HepG2 (cell line): ENCODE measurements around the gene MLST8. TPM values are rescaled to one million over a fixed set of nuclear protein-coding genes. Genes with fewer than 3 reads are reported as not detected.

Source experiments
- ATAC-seq: fragments of 200-7000 bp; cut with Tn5 transposase; 3 replicates; pipeline ENCODE4 v1.9.1; 2020; ENCODE audit warnings: mild to moderate bottlenecking, moderate library complexity
- BruUV-seq: library from RNA; stranded (reverse); fragments of 400-500 nt; replicated peaks from 2 replicates; lab custom pipeline; 2021; lab: Mats Ljungman, UMichigan
- CTCF ChIA-PET: fragments of 300-600 bp; formaldehyde crosslinking; extraction: SDS; loops from one replicate; lab custom pipeline; 2021; ENCODE audit warnings: low total read pairs, inconsistent platforms, low intra/inter-chr PET ratio; lab: Yijun Ruan, JAX
- POLR2A ChIA-PET: fragments of 350-600 bp; sonication (Branson Sonifier 250); formaldehyde crosslinking; loops from one replicate; lab custom pipeline; 2020; ENCODE audit warnings: antibody characterized with exemption, inconsistent platforms; lab: Yijun Ruan, JAX
- DNase-seq: peaks from one replicate; pipeline ENCODE4 v3.0.0-alpha.2; 2015; ENCODE audit warnings: low spot score
- FAIRE-seq: peaks from 3 replicates; lab custom pipeline; 2011; peaks lifted over from hg19 to GRCh38; lab: Jason Lieb, UNC
- H2AFZ ChIP-seq: one replicate; pipeline ENCODE4 v1.6.1; 2011; ENCODE audit warnings: low read length, inconsistent platforms
- H3K27ac ChIP-seq: fragments of 300-600 bp; 3 replicates; pipeline ENCODE4 v1.8.0; 2011; ENCODE audit warnings: mixed run types, mild to moderate bottlenecking, mixed read lengths, low read length, inconsistent platforms; ENCODE audit not compliant: insufficient read depth; ENCODE audit errors: extremely low read length
- H3K27me3 ChIP-seq, 2 experiments: fragments of 200-600 bp in 1 of 2; 2 replicates in 1 of 2; 3 replicates in 1 of 2; pipeline versions ENCODE4 v1.6.0 to v1.8.0; 2011; ENCODE audit warnings: low read length in 2 of 2, mild to moderate bottlenecking in 2 of 2, moderate library complexity in 2 of 2, inconsistent platforms in 1 of 2; ENCODE audit not compliant: insufficient read depth in 2 of 2, control insufficient read depth in 1 of 2
- H3K36me3 ChIP-seq, 2 experiments: fragments of 200-600 bp in 1 of 2; replicated peaks in 1 of 2; 2 replicates in 1 of 2; 3 replicates in 1 of 2; pipeline versions ENCODE4 v1.5.1 to v1.8.0; 2011; ENCODE audit warnings: low read length in 2 of 2, inconsistent platforms in 1 of 2; ENCODE audit not compliant: insufficient read depth in 2 of 2, control insufficient read depth in 1 of 2
- H3K4me1 ChIP-seq: 2 replicates; pipeline ENCODE4 v1.5.1; 2012; ENCODE audit warnings: low read length, inconsistent platforms; ENCODE audit not compliant: insufficient read depth
- H3K4me2 ChIP-seq: 2 replicates; pipeline ENCODE4 v1.6.0; 2011; ENCODE audit warnings: low read depth, low read length, inconsistent platforms
- H3K4me3 ChIP-seq, 3 experiments: fragments of 200-600 bp in 1 of 3; sonication (generic), shearing (Covaris generic) in 1 of 3; replicated peaks in 1 of 3; 2 replicates each; pipeline ENCODE4 v1.5.1; 2011 to 2016; ENCODE audit warnings: low read length in 3 of 3, inconsistent platforms in 2 of 3, low read depth in 2 of 3, mild to moderate bottlenecking in 2 of 3, control low read depth in 1 of 3, mixed read lengths in 1 of 3; ENCODE audit not compliant: insufficient read depth in 1 of 3
- H3K79me2 ChIP-seq: one replicate; pipeline ENCODE4 v1.6.1; 2011; ENCODE audit warnings: low read length, inconsistent platforms; ENCODE audit not compliant: insufficient read depth
- H3K9ac ChIP-seq: 2 replicates; pipeline ENCODE4 v1.6.0; 2011; ENCODE audit warnings: mild to moderate bottlenecking, low read depth, low read length, inconsistent platforms; ENCODE audit not compliant: insufficient read depth
- H3K9me3 ChIP-seq: 2 replicates; pipeline ENCODE4 v1.5.1; 2012; ENCODE audit warnings: mild to moderate bottlenecking, low read length
- H4K20me1 ChIP-seq: 2 replicates; pipeline ENCODE4 v1.6.0; 2011; ENCODE audit warnings: inconsistent platforms, mild to moderate bottlenecking, low read length, moderate library complexity; ENCODE audit not compliant: insufficient read depth
- AGO2 ChIP-seq: fragments of 200-400 bp; formaldehyde crosslinking; optimal IDR thresholded peaks from 2 replicates; pipeline ENCODE3; 2017; ENCODE audit warnings: mild to moderate bottlenecking, low read depth, low read length, moderate library complexity
- DMTF1 ChIP-seq: sonication (generic); formaldehyde crosslinking; IDR thresholded peaks from 2 replicates; pipeline ENCODE4 v1.4.0; 2020; ENCODE audit warnings: mild to moderate bottlenecking, missing genetic modification reagents
- FOXA1 ChIP-seq, 2 experiments: fragments of 450-650 bp in 1 of 2; sonication (generic) in 1 of 2; formaldehyde crosslinking in 1 of 2; IDR thresholded peaks; 2 replicates each; pipeline versions ENCODE4 v1.4.0 to v1.6.1; 2016 to 2020; ENCODE audit warnings: missing genetic modification reagents in 1 of 2
- KLF12 ChIP-seq: sonication (generic); formaldehyde crosslinking; IDR thresholded peaks from 2 replicates; pipeline ENCODE4 v1.4.0; 2020; ENCODE audit warnings: missing genetic modification reagents, borderline replicate concordance
- MLLT10 ChIP-seq: sonication (generic); formaldehyde crosslinking; IDR thresholded peaks from 2 replicates; pipeline ENCODE4 v1.4.0; 2020; ENCODE audit warnings: missing genetic modification reagents
- POLR2G ChIP-seq: fragments of 200-400 bp; formaldehyde crosslinking; IDR thresholded peaks from 2 replicates; pipeline ENCODE4 v1.6.1; 2018; ENCODE audit warnings: mild to moderate bottlenecking, low read depth, low read length, moderate library complexity
- SAP130 ChIP-seq: IDR thresholded peaks from 2 replicates; pipeline ENCODE4 v1.6.1; 2016; ENCODE audit warnings: low read depth
- ZNF33B ChIP-seq: sonication (generic); formaldehyde crosslinking; IDR thresholded peaks from 2 replicates; pipeline ENCODE4 v1.5.1; 2020; ENCODE audit warnings: mild to moderate bottlenecking, missing genetic modification reagents
- WGBS: methylation state at CpG from one replicate; pipeline ENCODE4 v1.1.6; 2017; ENCODE audit warnings: low lambda C conversion rate; 5-methylcytosine and 5-hydroxymethylcytosine counted together
- in situ Hi-C: cut with HindIII; loops from 2 replicates; pipeline ENCODE4 v1.10.0; 2017; ENCODE audit warnings: low pct_unique_long_range_greater_than_20kb; ENCODE audit not compliant: extremely low pct_ligation_motif_present
- intact Hi-C: fragments of 100-400 bp; cut with micrococcal nuclease; formaldehyde crosslinking; loops from one replicate; pipeline ENCODE4 v1.10.0; 2022; ENCODE audit not compliant: unreplicated experiment
- polyA plus RNA-seq, 8 experiments: library from polyadenylated mRNA; depleted of rRNA in 3 of 8; stranded (reverse) in 7 of 8; unstranded in 1 of 8; fragments of >200 nt; fragmentation: Illumina TruSeq in 4 of 8; extraction: Trizol in 4 of 8; gene quantifications; 2 replicates each; pipeline versions ENCODE4 v1.2.1 to v1.2.3, GENCODE V29; 2011 to 2016; ENCODE audit warnings: low read depth in 4 of 8, missing spikeins in 1 of 8, mixed read lengths in 1 of 8; ENCODE audit not compliant: insufficient read depth in 1 of 8
- total RNA-seq, 5 experiments: library from RNA; depleted of rRNA; stranded (reverse); fragments of >200 nt; fragmentation: Illumina TruSeq; extraction: Trizol; gene quantifications; 2 replicates each; pipeline ENCODE4 v1.2.3, GENCODE V29; 2016; ENCODE audit warnings: low read depth in 1 of 5
- TF ChIP-seq, protein P1 (sequence below): sonication (generic); formaldehyde crosslinking; IDR thresholded peaks from 2 replicates; pipeline ENCODE4 v1.4.0; 2020; ENCODE audit warnings: mild to moderate bottlenecking, low read depth, missing genetic modification reagents
- TF ChIP-seq, protein P2 (sequence below): sonication (generic); formaldehyde crosslinking; IDR thresholded peaks from 2 replicates; pipeline ENCODE4 v1.9.0; 2022; ENCODE audit warnings: low read depth, missing genetic modification reagents
- TF ChIP-seq, protein P3 (sequence below): sonication (generic); formaldehyde crosslinking; IDR thresholded peaks from 2 replicates; pipeline ENCODE4 v1.4.0; 2020; ENCODE audit warnings: missing genetic modification reagents
- TF ChIP-seq, protein P4 (sequence below): IDR thresholded peaks from 2 replicates; pipeline ENCODE4 v1.6.1; 2016
- TF ChIP-seq, protein P5 (sequence below): IDR thresholded peaks from 2 replicates; pipeline ENCODE4 v1.6.1; 2012; ENCODE audit warnings: low read depth, low read length, improper control_type of control experiment

Gene MLST8
- total and polyA plus RNA-seq, 2 of the 13 experiments (the other 11 are each of a cell fraction or from before 2014, with no cell fraction given) = 30.8 to 72.7 TPM

GRCh38 chr16:2179107-2179501 lies 26.1 kb upstream of the MLST8 start (continued):
- TF ChIP-seq FOXA1 (IDR thresholded peaks at IDR 0.05) = no peak
- no peak for TF ChIP-seq FOXA1 (CRISPR knock-in tag; IDR thresholded peaks at IDR 0.05)
- TF ChIP-seq DMTF1 (CRISPR knock-in tag) = no peak
- TF ChIP-seq, all 625 proteins: peak for 0

GRCh38 chr16:2179576-2179975 lies 25.7 kb upstream of the MLST8 start:
- BruUV-seq = no TSS peak
- Histone ChIP-seq H3K4me1 (peaks cover 17% of the 10 kb centered on the region), H4K20me1 (no peaks in the 10 kb centered on the region), H3K79me2 (no peaks in the 10 kb centered on the region), H3K4me2 (no peak overlapping the region), H3K9me3 (no peaks in the 10 kb centered on the region), H3K9ac (no peak overlapping the region), H3K36me3 (peaks cover 6 to 13% of the 10 kb centered on the region in 2 experiments; a peak in 2 of 5 replicates), H3K27ac (no peak overlapping the region), H3K27me3 (no peaks in the 10 kb centered on the region), H3K4me3 (no peak overlapping the region), H2AFZ (no peak overlapping the region)
- no peak for ATAC-seq
- CTCF ChIA-PET = no interaction called here
- intact Hi-C loops (no loop called here), in situ Hi-C loops (no loop called here)
- POLR2A ChIA-PET = no interaction called here
- WGBS = 100% methylated on average over 2 of the region's 31 CpGs
- DNase-seq = no peak
- no peak for FAIRE-seq
- TF ChIP-seq AGO2 (peak; percentile 17), SAP130 (no peak), ZNF33B (no peak), MLLT10 (no peak), POLR2G (0 out of 2 replicates have a peak, but pooled peaks have one; percentile 32), KLF12 (CRISPR knock-in tag) (no peak)
- TF ChIP-seq, protein P1, sequence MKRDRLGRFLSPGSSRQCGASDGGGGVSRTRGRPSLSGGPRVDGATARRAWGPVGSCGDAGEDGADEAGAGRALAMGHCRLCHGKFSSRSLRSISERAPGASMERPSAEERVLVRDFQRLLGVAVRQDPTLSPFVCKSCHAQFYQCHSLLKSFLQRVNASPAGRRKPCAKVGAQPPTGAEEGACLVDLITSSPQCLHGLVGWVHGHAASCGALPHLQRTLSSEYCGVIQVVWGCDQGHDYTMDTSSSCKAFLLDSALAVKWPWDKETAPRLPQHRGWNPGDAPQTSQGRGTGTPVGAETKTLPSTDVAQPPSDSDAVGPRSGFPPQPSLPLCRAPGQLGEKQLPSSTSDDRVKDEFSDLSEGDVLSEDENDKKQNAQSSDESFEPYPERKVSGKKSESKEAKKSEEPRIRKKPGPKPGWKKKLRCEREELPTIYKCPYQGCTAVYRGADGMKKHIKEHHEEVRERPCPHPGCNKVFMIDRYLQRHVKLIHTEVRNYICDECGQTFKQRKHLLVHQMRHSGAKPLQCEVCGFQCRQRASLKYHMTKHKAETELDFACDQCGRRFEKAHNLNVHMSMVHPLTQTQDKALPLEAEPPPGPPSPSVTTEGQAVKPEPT = no peak
- TF ChIP-seq, protein P2, sequence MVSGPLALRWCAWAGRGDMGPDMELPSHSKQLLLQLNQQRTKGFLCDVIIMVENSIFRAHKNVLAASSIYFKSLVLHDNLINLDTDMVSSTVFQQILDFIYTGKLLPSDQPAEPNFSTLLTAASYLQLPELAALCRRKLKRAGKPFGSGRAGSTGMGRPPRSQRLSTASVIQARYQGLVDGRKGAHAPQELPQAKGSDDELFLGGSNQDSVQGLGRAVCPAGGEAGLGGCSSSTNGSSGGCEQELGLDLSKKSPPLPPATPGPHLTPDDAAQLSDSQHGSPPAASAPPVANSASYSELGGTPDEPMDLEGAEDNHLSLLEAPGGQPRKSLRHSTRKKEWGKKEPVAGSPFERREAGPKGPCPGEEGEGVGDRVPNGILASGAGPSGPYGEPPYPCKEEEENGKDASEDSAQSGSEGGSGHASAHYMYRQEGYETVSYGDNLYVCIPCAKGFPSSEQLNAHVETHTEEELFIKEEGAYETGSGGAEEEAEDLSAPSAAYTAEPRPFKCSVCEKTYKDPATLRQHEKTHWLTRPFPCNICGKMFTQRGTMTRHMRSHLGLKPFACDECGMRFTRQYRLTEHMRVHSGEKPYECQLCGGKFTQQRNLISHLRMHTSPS (CRISPR knock-in tag) = no peak
- TF ChIP-seq, protein P3, sequence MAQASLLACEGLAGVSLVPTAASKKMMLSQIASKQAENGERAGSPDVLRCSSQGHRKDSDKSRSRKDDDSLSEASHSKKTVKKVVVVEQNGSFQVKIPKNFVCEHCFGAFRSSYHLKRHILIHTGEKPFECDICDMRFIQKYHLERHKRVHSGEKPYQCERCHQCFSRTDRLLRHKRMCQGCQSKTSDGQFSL = no peak
- TF ChIP-seq, protein P4, sequence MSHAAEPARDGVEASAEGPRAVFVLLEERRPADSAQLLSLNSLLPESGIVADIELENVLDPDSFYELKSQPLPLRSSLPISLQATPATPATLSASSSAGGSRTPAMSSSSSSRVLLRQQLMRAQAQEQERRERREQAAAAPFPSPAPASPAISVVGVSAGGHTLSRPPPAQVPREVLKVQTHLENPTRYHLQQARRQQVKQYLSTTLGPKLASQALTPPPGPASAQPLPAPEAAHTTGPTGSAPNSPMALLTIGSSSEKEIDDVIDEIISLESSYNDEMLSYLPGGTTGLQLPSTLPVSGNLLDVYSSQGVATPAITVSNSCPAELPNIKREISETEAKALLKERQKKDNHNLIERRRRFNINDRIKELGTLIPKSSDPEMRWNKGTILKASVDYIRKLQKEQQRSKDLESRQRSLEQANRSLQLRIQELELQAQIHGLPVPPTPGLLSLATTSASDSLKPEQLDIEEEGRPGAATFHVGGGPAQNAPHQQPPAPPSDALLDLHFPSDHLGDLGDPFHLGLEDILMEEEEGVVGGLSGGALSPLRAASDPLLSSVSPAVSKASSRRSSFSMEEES (CRISPR knock-in tag) = no peak
- TF ChIP-seq, protein P5, sequence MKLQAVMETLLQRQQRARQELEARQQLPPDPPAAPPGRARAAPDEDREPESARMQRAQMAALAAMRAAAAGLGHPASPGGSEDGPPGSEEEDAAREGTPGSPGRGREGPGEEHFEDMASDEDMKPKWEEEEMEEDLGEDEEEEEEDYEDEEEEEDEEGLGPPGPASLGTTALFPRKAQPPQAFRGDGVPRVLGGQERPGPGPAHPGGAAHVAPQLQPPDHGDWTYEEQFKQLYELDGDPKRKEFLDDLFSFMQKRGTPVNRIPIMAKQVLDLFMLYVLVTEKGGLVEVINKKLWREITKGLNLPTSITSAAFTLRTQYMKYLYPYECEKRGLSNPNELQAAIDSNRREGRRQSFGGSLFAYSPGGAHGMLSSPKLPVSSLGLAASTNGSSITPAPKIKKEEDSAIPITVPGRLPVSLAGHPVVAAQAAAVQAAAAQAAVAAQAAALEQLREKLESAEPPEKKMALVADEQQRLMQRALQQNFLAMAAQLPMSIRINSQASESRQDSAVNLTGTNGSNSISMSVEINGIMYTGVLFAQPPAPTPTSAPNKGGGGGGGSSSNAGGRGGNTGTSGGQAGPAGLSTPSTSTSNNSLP = no peak
